ENCODE data around the gene FUT9. TPM values are rescaled to one million over a fixed set of nuclear protein-coding genes. Genes with fewer than 3 reads are reported as not detected.

FUT9 gene
- polyA plus RNA-seq, 4 donors, result 3.2 to 6.7 (median 4.7) TPM

DNA sequence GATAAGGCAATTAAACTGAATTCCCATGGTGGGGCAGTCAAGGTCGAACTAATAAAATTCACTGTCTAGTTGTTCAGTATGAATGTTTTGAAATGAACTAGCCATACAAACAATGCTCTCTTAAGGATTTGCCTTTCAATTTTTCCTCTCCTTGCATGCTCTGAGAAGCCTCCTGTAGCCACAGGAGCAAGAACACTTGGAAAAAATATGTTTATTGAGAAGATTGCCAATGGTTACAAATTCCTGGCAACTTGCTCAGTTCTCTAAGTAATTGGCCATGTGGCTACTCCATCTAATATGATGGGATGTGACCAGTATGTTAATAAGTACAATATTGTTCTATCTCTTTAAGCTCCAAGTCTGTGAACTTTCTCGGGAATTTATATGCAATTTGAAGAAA, 49.4 kb downstream of the FUT9 start:
- DNase-seq (ENCODE audit: low read depth in 4 of 4, low spot score in 3 of 4), result no peak

DNA sequence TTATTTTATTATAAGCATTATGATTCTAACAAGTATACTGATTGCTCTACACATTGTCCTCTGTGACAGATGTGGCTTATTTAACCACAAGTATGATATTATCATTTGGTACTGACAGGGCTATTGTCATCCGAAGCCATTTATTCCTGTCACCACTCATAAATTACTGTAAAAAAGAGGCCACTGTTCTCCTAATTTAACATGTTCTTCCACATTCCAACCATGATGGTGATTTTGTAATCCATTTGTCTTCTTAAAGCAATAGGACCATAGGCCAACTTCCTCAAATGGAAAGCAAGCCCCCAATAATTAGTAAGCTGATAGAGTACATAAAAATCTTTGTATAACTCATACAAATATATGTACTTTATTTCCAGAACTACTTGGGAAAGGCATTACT, 50.6 kb downstream of the FUT9 start:
- no peak for DNase-seq (ENCODE audit: low read depth in 4 of 4, low spot score in 3 of 4)

DNA sequence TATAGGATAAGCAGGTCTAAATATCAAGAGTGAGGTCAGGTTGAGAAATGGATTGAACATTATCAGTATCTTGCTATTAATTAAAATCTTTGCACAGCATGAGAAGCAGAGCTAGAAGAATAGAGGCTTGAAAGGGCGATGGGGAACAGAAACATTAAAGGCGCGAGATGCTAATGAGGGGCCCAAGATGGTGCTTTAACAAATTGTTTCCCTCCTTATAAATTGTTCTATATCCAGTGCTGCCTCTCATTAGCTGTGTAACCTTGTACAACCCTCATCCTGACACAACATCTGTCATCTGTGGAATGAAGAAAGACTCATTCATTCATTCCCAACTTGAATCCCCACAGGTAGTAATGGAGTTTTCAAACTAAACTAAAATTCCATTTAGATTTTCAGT, 57.8 kb downstream of the FUT9 start:
- DNase-seq (ENCODE audit: low read depth in 4 of 4, low spot score in 3 of 4), result no peak

DNA sequence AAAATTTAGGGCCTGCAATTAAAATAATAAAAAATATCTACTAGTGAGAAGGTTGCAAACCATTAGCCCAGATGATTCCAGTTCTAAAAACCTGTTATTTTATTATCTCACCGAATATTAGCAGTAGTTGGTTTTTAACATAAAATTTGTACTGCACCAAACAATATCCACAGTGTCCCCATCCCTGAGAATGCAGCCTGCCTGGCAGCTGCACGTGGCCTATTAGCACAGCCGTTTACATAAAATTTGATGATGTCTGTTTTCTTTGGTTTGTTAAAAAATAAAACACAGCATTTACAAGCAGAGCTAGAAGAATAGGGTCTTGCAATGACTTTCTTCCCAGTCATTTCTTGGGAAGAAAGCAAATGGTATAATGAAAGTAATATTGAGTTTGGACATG, 58.2 kb downstream of the FUT9 start:
- no peak for DNase-seq (ENCODE audit: low read depth in 4 of 4, low spot score in 3 of 4)

DNA sequence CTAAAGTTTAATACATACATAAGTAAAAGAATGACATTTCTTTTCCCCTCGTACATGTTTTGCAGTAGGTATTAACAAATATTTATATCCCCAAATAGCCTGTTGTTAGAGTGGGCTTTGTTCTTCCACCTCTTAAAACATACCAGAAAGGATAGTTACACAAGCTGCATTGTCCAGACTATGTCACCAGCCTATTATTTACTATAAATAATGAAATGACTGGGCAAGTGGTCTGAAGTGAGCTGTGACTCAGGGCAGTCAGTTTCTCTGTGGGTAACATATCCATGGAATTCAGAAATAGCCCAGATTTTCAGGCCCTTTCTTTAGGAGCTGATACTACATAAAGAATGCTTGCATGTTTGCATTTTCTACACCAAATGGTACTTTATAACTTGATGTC, 60.1 kb downstream of the FUT9 start:
- no peak for DNase-seq (ENCODE audit: low read depth in 4 of 4, low spot score in 3 of 4)

DNA sequence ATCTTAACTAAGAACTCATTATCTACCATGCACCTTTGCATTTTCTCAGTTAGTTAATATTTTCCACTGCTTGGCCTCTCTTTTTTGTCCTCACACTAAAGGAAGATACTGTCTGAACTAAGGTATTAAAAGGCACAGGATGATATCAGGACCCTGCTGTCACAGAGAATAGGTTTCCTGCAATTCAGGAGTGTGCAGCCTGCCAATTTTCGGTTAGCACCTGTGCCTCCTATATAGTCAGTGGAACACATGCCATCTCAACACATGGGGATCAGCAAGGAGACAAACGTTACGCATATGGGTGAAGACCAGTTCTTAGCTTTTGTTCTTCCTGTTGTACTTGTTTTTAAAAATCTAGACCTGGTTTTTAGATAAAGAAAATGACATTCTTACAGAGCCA, 71.0 kb downstream of the FUT9 start:
- no peak for DNase-seq (ENCODE audit: low read depth in 4 of 4, low spot score in 3 of 4)

DNA sequence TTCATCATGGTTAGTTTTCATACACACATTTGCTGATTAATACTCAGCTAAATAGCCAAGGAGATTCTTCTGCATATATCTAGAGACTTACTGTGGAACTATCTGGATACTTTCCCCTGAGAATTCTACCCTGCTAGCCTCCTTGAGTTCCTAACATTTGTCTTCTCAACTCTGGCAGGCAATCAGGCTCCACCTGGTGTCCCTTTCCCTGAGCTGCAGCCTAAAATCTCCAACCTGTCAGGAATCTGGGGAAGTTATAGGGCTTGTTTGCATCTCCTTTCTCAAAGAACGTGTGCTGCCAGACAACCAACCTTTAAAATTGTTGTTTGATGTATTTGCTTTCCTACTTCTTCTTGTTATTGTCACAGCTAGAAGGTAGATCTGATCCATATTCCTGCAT, 73.4 kb downstream of the FUT9 start:
- no peak for DNase-seq (ENCODE audit: low read depth in 4 of 4, low spot score in 3 of 4)

DNA sequence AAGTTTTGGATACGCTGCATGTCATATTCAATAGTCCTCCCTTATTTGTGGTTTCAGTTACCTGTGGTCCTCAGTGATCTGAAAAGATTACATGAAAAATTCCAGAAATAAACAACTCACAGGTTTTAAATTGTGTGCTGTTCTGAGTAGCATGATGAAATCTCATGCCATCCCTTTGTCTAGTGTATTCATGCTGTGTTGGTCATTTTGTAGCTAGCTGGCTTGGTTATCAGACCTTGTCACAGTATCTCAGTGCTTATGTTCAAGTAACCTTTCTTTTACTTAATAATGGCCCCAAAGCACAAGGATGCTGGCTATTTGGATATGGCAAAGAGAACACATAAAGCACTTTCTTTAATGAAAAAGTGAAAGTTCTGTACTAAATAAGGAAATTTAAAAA, 78.3 kb downstream of the FUT9 start:
- no peak for DNase-seq (ENCODE audit: low read depth in 4 of 4, low spot score in 3 of 4)

DNA sequence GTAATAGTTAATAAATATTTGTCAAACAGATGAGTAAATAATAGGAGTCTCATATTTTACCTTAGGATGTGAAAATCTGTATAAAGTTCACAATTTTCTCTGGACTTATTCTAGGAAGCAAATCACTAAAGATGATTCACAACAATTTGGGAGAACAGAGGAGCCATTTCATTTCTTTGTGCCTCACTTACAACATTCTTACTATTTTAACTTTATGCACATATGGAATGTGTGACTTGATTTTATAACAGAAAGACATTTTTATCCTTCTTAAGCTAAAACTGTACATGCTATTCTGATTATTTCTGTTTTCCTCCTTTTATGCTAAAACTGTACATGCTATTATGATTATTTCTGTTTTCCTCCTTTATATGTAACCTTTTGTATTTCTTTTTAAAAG, 83.3 kb downstream of the FUT9 start:
- DNase-seq (ENCODE audit: low read depth in 4 of 4, low spot score in 3 of 4), result no peak

DNA sequence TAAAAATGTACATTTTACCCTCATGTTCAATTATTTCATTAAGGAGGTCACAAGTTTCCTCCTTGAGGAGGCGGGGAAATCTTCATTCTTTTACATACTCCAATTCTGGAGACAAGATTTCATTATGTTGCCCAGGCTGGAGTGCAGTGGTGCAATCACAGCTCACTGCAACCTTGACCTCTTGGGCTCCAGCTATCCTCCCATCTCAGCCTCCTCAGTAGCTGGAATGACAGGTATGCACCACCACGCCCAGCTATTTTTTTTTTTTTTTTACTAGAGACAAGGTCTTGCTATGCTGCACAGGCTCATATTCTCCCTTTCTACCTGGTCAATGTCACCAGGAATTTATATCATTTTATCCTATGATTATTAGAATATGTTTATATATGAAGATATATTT, 85.8 kb downstream of the FUT9 start:
- DNase-seq (ENCODE audit: low read depth in 4 of 4, low spot score in 3 of 4), result no peak

DNA sequence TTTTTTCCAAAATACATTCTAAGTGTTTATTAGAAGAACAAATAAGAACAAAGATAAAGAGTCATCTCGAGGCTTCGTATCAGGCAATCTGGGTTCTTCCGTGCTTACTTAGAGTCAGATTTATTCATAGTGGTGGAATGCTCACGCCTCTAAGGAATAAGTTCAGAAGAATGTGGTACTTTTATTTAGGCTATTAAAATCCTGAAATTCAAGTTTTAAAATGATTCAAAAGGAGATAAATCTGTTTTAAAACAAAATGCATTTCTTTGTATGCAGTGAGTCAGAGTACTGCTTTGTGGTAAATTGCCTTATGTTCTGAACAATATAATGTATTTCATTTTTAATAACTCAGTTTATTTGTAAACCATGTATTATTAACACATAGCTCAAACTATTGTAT, 89.1 kb downstream of the FUT9 start:
- DNase-seq (ENCODE audit: low read depth in 4 of 4, low spot score in 3 of 4), result no peak

DNA sequence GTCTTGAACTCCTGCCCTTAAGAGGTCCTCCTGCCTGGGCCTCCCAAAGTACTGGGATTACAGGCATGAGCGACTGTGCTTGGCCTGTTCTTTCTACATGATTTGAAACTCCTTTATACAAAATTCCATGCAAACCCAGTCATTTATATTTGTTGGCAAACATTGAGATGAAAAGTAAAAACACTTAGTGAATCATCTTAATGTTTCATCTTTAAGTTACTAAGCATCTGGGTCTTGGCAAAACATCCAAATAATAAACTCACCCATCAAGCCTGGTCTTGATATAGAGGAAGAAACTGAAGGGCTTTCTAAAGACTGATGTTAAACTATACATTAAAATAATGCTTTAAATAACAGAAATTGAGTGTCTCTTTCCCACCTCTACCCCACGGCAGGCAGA, 95.1 kb downstream of the FUT9 start:
- no peak for DNase-seq (ENCODE audit: low read depth in 4 of 4, low spot score in 3 of 4)

DNA sequence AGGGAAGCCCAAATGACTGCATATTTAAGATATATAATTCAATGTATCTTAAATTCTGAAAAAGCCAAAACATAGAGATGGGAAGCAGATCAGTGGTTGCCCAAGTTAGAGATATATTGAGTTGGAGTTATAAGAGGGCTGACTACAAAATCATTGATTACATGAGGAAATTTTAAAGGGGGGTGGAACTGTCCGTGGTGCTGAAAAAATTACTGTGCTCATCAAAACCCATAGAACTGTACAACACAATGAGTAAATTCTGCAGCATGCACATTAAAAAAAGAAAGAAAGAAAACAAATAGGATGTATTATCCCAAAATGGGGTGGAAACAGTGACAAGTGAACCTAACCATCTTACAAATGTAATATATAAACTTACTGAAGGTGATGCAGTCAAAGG, 100.9 kb downstream of the FUT9 start:
- DNase-seq (ENCODE audit: low read depth in 4 of 4, low spot score in 3 of 4), result peak in 2 of 4 donors; percentile 0 to 8

DNA sequence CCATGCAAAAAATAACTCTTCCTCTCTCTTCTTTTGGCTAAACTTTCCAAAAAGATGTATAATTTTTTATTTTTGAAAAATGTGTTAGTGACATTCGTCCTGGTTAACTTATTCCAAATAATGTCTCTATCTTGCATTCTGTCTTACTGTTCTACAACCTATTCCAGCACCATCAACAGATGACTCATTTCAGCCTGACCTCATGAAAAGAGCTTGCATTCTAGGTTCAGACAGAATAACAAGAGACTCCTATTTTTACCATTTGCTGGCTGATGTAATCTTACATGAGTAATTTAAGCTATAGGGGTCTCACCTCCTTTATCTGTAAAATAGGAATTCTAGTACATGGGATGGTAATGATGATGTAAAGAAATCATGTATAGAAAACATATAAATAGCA, 109.0 kb downstream of the FUT9 start:
- DNase-seq (ENCODE audit: low read depth in 4 of 4, low spot score in 3 of 4), result no peak

DNA sequence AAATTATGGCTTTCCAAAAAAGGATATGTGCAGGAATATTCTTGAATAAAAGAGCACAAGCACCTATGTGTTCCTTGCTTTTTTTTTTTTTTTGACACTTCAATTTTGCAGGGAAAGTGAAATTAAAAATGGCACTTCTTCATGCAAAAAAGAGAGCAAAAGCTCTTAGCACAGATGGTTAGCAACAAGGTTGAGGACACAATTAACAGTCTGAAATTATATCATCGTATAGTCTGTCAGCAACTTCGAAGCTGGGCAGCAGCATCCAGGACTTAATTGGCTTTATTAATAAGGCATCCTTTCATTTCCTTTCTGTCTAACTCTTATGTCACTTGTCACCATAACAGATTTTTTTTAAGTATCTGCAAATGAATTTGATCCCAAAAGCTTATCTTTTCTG, 122.6 kb downstream of the FUT9 start:
- no peak for DNase-seq (ENCODE audit: low read depth in 4 of 4, low spot score in 3 of 4)

DNA sequence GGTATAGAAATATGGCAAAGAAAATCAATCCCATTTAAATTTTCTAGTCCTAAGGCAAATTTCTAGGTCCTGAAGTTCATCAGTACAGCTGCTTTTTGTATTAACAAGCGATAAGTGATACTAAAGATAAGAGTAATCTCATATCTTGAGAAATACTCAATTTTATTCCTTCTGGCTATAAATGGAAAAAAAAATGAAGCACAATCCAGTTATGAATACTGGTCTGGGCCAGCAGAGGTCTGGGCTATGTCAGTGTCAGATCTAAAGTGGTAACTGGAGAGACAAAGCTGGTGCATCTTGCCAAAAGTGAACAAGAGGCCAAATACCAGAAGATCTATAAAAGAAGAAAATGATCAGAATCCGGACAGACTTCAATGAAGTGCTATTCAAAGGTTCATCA, 126.4 kb downstream of the FUT9 start:
- no peak for DNase-seq (ENCODE audit: low read depth in 4 of 4, low spot score in 3 of 4)

DNA sequence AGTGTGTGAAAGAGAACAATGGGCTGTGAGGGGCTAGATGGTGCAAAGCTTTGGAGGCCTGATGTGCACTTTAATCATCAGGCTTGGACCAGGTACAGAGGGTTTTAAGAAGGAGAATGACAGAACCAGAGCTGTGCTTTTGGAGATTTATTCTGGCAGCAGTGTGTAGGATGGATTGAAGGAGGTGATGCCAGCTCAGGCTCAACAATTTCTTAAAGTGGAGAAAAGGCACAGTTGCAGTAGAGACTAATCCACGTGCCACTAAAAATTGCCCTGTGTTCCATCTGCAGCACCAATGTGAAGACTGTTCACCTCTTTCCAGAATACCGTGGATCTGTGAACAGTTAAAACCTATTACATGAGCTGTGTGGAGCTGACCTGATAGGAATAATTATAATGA, 134.7 kb downstream of the FUT9 start:
- no peak for DNase-seq (ENCODE audit: low read depth in 4 of 4, low spot score in 3 of 4)

DNA sequence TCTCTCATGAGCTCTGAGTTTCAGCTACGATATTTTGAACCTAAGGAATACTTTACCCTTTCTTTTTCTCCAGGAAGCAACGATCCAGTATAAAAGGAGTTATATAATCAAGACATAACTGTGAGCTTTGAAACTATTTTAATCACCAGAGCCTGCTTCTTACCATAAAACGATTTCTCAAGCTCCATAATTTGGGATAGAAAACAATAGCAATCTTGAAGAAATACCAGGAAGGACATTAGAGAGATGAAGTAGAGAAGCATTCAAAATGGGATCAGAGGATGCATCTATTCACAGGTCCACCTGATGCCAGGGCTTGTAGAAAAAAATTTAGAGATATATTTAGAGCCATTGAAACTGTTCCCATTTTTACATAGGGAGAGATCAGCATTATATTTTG, 135.9 kb downstream of the FUT9 start:
- no peak for DNase-seq (ENCODE audit: low read depth in 4 of 4, low spot score in 3 of 4)

DNA sequence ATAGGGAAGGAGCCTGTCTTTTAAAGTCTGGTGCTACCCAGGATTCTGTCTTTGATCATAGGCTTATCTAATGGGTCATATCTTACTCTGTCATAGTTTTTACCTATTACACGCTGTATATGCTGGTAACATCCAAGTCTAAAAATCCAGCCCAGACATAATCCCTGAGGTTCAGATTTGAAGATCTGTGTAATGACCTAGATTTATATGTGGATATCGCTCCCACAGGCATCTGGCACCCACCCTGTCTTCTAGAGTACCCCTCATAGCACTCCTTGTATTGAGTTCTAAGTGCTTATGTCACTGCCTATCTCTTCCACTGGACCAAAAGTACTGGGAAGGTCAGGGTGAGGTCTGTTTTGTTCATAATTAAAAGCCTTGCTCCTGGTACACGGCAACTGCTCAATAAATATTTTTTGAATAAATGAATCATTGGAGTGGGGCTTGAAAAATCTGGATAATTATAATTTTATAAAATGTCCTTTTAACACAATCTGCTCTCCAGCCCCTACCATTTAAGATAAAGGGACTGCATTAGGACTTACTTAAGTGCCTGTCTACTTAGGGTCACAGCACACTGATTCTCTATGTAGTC, 136.4 kb downstream of the FUT9 start:
- no peak for DNase-seq (ENCODE audit: low read depth in 4 of 4, low spot score in 3 of 4)

DNA sequence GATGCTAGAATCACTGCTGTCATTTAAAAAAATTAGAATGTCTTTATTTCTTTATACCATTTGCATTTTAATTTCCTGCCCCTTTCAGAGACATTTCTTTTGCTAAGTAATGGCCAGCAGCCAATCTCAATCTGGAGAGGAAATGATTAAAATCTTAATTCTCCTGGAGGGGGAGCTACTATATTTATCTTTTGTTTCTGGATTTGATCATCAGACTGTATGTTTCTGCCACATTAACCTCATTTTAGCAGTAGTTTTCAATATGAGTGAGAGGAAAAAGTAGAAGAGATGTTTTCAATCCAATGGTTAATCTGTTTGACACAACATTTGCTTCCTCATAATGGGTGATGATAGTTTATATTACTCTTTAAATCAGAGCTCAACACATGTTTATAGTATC, 138.0 kb downstream of the FUT9 start:
- DNase-seq (ENCODE audit: low read depth in 4 of 4, low spot score in 3 of 4), result no peak

DNA sequence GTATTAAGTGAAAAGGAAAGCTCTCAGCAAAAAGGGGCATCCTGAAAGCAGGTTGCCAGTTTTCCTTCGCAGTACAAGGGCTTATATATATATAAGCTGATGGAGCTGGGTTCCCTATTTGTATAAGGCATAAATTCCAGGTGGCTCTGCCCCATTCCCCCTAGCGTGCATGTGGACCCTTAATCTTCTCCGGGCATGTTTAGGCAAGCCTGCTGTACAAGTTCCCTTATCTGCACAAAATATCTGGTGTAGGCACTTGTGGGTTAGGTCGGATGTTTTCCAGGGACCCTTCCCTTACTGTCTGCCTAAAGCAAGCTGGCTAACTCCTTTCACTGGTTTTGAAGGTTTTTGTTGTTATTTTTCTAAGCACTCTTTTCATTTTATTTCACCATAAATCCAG, 140.7 kb downstream of the FUT9 start:
- DNase-seq (ENCODE audit: low read depth in 4 of 4, low spot score in 3 of 4), result no peak

DNA sequence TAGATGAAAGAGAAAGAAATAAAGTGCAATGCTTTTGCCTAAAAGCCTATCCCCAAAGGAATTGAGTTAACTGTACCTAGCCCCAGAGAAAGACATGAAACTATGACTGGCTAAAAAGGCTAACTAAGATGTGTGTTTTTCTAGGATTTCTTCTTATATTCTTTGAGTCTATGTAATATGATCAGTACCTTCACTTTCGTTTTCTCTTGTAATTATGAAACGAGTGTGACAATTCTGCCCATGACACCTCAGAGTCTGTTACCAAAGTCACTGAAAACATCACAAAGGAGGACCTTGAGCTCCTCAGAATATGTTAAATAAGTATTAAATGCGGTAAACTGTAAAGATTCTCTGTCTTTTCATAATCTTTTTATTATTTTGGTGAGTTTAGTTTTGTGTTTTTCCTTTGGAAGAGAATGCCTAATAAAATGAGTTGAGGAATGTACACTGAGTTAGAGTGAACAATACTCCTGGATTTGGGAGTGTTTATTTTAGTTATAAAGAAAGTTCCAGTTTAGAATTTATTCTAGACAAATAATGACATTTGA, 141.3 kb downstream of the FUT9 start:
- no peak for DNase-seq (ENCODE audit: low read depth in 4 of 4, low spot score in 3 of 4)

DNA sequence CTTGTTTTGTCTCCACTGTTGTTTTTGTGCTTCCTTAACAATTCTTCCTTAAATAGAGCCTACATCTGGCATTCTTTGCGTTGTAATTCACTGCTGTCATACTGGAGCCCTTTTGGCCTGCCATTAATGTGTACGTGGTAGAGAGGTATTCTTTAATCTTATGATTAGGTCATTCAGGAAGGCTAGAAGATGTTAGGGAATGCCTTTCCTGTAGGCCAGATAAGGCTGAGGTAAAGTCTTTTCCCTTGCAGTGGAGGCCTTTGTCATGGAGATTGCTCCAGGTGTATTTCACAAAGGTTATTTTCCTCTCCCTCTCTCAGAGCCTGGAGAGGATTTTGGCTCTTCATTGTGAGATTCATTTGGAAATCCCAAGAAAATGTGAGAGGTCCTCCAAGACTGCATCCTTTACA, 146.9 kb downstream of the FUT9 start:
- no peak for DNase-seq (ENCODE audit: low read depth in 4 of 4, low spot score in 3 of 4)
